Cerebellar nuclear complex (tissue), 1 donor: ENCODE results near the gene PNPLA6.
"Not testable (repeated sequence)": the region's sequence is repeated elsewhere in the genome, so short reads cannot be mapped to it uniquely, and the experiment has no call there.

Experiments
- DNase-seq, 2 experiments: peaks; one replicate each; lab custom pipeline; 2025; lab: John Stamatoyannopoulos, UW

PNPLA6 gene

DNA sequence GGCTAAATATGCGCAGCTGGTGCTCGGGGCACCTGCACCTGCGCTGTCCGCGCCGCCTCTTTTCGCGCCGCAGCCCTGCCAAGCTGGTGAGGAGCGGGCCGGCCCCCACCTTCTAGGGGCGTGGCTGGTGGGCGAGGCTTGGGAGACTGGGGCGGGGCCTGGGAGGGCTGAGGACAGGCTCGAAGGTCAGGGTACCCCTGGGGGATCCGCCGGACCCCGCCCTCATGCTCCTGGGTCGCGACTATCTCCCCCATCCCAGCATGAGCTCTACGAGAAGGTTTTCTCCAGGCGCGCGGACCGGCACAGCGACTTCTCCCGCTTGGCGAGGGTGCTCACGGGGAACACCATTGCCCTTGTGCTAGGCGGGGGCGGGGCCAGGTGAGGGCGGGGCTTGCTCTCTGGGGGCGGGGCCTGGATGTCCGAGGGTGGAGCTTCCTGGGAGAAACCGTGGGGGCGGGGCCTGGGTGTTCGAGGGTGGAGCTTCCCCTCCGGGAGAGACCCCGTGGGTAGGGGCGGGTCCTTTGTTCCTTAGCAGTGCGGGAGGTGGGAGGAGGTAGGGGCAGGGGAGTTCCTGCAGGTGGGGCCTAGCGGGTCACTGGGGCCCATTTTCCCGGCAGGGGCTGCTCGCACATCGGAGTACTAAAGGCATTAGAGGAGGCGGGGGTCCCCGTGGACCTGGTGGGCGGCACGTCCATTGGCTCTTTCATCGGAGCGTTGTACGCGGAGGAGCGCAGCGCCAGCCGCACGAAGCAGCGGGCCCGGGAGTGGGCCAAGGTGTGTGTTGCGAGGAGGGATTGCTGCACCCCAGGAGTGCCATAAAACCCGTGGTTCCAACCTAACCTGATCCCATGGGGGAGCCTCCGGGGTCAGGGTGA lies 19.7 kb downstream of the PNPLA6 start:
- DNase-seq: no peak

DNA sequence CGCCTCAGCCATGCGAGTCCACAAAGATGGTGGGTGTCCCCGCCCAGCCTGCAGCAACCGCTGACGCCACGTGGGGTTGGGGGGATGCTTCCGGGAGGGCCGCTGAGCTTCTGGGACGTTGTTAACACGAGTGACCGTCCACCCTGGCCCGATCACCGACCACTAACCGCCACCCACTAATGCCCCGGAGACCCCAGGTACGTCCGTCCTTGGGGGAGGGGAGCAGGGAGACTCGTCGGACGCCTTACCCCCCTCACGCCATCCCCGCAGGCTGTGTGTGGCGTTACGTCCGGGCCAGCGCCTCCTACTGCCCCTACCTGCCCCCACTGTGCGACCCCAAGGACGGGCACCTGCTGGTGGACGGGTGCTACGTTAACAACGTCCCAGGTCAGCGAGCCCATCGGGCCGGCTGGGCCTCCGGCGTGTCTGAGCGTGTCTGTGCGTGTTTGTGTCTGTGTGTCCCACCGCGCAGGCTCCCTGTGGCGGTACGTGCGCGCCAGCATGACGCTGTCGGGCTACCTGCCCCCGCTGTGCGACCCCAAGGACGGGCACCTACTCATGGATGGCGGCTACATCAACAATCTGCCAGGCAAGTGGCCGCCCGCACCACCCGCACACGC lies 21.3 kb downstream of the PNPLA6 start:
- no peak for DNase-seq

DNA sequence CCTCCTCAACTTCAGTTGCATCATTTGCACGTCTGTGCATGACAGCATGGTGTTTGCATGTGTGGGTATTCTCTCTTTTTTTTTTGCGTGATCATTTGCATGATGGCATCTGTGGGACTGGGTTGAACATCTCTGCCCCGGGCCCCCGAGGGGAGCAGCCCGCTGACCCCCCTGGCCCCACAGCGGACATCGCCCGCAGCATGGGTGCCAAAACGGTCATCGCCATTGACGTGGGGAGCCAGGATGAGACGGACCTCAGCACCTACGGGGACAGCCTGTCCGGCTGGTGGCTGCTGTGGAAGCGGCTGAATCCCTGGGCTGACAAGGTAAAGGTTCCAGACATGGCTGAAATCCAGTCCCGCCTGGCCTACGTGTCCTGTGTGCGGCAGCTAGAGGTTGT lies 23.1 kb downstream of the PNPLA6 start:
- DNase-seq: no peak

DNA sequence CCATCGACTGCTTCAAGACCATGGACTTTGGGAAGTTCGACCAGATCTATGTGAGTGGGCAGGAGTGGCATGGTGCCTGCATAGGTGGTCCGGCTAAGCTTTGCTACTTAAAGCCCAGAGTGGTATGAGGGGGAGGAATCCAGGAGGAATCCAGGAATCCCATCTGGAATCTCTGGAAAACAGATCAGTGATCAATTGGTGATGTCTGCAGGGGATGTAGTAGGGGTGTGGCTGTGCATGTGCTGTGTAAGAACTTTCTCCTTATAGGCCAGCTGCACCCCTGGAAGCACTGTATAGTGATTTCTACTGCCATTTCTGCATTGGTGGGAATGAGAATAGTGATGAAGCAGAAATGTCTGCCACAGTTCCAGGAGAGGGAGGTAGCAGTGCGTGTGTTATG lies 23.6 kb downstream of the PNPLA6 start:
- no peak for DNase-seq

DNA sequence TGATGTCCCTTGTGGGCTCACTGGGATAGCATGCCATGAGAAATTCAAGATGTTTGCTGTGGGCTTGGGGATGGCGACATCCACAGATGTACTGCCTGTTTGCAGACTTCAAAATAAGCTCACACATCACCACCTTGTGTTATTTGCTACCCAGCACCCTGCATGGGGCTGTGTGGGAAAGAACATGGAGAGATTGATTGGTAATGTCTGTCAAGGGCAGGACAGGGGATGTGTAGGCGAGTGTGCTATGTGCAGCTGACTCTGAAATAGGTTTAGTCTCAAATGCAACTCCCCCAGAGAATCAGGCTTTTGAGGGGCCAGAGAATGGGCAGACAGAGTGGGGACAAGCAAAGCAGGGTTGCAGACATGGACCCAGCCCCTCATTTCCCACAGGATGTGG lies 24.7 kb downstream of the PNPLA6 start:
- DNase-seq: no peak

DNA sequence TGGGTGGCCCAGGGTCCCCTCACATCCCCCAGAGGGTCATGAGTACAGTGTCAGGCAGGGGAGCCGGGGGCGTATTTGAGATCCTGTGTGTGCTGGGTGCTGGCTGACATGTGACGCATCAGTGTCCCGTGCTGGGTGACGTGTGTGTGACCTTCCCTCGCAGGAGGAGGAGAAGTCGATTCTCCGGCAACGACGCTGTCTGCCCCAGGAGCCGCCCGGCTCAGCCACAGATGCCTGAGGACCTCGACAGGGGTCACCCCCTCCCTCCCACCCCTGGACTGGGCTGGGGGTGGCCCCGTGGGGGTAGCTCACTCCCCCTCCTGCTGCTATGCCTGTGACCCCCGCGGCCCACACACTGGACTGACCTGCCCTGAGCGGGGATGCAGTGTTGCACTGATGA lies 25.8 kb downstream of the PNPLA6 start:
- no peak for DNase-seq

DNA sequence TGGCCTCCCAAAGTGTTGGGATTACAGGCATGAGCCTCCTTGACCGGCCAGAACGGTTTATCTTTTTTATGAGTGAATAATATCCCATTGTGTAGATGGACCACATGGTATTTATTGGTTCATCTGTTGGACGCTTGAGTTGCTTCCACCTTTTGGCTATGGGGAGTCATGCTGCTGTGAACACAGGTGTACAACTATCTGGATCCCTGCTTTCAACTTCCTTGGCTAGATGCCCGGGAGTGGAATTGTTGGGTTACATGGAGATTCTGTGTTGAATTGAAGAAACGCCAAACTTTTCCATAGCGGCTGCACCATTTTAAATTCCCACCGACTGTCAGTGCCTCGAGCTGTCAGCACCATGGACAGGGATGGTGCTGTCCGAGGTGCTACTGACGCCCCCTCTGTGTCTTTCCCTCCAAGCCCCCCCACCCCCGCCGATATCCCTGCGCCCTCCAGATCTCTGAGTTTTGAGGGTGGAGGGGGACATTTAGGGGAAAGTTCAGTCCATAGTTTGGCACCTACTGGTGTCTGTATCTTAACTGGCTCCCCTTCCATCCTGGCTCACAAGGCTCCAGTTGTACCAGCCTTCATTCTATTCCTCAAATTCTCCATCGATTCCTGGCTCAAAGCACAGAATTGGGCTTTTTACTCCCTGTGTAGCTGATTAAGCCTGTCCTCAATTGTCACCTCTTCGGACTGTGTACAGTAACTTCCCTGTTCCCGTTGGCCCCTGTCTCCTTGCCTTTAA lies 27.3 kb downstream of the PNPLA6 start:
- no peak for DNase-seq

DNA sequence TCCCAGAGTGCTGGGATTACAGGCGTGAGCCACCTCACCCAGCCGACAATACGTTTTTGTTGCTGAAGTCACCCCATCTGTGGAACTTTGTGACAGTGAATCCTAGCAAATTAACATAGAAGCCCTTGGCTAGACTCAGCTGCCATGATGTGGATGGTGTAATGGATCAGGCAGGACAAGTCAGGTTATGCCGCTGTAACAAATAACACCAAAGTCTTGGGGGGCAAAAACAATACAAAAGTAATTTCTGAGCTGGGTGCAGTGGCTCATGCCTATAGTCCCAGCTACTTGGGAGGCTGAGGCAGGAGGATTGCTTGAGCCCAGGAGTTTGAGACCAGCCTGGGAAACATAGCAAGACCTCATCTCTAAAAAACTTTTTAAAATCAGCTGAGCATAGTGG lies 29.3 kb downstream of the PNPLA6 start:
- DNase-seq: no peak

DNA sequence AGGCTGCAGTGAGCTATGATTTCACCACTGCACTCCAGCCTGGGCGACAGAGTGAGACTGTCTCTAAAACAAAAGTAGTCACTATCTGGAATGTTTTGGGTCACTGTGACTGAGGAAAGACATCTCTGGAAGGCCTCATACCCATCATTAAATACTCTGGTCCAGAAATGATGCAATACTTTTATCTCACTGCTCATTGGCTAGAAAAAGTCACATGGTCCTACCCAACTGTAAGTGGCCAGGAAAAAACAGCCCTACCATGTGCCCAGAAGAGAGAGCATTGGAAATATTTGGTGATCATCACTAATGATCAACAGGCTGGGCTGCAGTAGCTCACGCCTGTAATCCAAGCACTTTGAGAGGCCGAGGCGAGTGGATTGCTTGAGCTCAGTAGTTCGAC lies 29.8 kb downstream of the PNPLA6 start:
- no peak for DNase-seq

DNA sequence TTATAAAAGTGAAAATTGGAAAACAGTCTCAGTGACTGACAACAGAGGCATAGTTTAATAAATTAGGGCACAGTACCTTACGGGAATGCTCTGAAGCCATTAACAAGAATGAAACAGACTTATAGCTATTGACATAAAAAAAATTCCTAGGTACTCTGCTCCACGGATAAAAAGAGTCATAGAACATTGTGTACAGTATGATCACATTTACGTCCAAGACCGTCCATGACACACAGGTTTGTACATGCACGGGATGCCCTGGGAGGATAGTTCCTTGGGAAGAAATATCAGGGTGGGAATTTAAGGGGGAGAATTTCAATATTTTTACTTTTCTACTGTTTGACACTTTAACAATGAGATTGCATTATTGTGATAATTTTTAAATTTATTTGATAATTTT lies 35.2 kb downstream of the PNPLA6 start:
- no peak for DNase-seq

DNA sequence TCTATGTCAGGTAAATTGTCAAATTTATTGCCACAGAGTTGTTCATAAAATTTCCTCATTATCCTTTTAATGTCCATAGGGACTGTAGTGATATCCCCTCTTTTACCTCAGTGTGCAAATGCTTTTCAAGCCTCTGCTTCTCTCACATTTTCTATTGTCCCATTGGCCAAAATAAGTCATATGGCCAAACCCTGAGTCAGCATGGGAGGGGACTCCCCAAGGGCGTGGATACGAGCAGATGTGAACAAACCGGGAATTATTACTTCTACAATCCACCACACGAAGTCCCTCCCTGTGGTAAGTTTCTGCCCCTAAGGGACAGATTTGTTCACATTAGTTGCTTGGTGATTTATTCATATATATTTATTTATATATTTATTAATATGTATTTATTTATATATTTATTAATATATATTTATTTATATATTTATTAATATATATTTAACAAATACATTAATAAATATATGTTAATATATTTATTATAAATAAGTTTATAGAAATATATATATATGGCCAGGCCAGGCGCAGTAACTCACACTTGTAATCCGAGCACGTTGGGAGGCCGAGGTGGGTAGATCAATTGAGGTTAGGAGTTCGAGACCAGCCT lies 40.0 kb downstream of the PNPLA6 start:
- no peak for DNase-seq

DNA sequence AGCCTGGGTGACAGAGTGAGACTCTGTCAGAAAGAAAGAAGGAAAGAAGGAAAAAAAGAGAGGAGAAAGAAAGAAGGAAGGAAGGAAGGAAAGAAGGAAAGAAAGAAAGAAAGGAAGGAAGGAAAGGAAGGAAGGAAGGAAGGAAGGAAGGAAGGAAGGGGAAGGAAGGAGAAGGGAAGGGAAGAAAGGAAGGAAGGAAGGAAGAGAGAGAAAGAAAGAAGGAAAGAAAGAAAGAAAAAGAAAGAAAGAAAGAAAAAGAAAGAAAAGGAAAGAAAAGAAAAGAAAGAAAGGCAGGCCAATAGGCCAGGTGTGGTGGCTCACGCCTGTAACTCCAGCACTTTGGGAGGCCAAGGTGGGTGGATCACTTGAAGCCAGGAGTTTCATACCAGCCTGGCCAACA lies 41.9 kb downstream of the PNPLA6 start:
- DNase-seq: not testable (repeated sequence)

DNA sequence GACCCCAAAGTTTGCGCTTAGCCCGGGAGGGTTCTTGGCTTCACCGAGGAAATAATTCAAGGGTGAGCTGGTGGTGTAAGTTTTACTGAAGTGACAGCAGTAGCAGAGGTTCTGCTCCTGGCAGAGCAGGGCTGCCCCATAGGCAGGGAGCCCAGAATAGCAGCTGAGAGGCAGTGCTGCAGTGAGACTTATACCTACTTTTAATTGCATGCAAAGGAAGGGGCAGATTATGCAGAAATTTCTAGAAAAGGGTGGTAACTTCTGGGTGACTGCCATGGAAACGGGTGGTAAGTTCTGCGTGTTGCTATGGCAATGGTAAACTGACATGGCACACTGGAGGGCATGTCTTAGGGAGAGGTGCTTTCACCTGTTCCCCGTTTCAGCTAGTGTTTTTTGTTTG lies 42.6 kb downstream of the PNPLA6 start:
- DNase-seq: no peak

DNA sequence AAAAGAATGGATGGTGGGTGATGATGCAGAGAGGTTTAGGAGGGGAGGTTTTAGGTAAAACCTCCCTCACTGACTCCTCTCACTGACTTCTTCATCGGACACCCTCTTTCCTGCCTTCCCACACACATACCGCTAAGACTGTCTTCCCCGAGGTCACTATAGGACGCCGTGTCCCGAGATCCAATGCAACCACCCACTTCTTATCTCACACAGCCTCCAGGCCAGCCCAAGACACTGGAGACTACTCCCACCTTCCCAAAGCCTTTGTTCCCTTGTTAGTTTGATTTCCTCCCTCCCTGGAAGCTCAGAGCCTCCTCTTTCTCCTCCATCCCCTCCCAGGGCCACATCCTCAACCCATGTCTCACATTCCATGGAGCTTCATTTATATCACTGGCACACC lies 43.7 kb downstream of the PNPLA6 start:
- DNase-seq: no peak

DNA sequence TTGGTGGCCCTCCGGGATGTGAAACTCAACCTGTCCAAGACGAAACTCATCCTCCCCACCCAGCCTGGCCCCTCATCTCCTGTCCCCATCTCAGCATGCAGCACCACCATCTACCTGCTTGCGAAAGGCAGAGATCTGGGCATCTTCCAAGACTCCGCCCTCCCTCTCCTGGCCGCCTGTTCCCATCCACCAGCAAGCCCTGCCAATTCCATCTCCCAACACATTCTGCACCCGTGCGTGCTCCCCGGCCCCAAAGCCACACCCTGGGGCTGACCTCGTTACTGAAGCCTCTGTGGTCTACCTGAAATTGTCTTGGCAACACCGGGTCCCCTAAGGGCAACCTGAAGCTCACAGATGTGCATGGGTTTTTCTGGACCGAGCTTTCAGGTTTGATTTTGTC lies 46.9 kb downstream of the PNPLA6 start:
- DNase-seq: no peak

DNA sequence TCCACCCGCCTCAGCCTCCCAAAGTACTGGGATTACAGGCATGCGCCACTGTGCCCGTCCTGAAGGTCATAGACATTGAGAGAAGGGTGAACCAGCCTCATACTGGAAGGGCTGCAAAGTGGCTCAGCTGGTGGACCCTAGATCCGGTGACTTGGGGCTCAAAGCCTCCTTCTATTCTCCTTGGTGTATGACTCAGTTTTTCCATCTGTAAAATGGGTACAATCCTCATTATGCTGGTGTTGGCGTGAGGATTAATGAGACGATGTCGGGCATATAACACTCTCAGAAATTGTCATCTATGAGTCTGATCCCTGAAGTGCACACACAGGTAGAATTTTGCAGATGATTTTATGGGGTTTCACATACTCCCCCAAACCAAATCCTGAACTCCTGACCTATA lies 54.3 kb downstream of the PNPLA6 start:
- DNase-seq: no peak

DNA sequence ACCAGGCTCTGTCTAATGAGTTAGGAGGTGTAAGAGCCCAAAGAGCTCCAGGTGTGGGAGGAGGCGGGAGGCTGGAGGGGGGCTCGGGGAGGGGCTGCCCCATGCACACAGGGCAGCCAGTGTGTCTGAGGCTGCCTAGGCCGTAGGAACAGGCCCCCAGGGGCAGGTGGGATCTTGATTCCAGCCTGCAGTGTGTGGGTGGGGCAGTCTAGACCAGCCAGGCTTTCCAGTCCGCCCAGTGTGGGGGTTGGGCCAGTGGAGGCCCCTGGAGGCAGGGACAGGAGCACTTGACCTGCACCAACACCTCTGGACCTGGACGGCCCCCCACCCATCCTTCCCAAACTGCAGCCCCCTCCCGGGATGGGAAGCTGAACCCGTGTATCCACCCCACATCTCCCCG lies 54.7 kb downstream of the PNPLA6 start:
- no peak for DNase-seq

DNA sequence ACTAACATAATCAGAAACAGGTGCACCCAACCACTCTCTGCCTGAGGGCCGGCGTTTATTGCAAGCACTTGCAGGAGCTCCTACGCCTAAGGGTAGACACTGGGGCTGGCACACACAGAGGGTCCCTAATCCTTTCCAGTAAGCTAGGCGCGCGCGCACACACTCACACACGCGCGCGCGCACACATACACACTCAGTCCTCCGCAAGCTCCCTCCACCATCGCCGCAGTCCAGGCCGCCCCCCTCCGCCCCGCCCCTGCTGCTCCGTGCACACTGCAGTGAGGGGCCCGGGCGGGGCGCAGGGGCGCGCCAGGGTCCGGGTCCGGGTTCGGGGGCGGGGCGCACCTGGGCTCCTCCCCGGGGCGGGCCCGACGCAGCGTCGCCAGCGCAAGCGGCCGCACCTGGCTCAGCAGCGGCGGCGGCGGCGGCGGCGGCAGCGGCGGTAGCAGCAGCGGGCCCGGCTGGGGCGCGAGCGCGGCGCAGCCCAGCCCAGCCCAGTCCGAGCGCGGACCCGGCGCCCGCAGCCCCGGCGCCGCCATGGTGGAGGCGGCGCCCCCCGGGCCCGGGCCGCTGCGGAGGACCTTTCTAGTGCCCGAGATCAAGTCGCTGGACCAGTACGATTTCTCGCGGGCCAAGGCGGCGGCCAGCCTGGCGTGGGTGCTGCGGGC lies 60.1 kb downstream of the PNPLA6 start, which contains the start of gene CAMSAP3:
Gene CAMSAP3, plus strand, starts transcription at position 398 of the 668 bp plus-strand sequence. Its CDS starts 140 bp downstream, at position 538.
- DNase-seq: no peak

DNA sequence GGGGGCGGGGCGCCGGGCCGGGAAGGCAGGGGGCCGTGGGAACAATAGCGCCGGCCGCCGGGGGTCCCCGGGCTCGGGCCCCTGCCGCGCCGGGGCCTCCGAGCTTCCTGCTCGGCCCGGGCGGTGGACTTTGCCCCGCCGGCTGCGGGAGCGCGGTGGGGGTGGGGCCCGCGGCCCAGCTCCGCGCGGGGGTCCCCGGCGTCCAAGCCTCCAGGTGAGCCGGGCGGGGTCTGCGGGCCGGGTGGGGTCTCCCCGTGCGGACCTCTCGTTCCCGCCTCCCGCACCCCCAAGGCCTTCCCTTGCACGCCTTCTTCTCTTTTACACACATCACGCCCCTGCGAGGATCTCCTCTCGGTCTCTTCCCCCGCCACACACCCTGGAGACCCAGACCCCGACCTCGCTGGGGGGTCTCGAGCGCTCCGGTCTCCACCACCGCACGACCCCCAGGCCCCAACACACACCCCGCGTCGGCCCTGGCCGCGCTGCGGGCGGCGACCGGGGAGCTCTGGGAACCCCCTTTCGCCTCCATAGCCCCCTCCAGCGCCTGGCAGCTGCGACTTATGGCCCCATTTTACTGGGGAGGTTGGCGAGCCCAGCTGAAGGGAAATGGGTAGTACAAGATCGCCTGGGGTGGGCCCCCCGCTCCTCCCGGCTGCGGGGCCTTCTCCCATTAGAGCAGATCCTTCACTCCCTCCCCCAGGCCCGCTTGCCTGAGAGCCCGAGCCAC lies 60.9 kb downstream of the PNPLA6 start:
- DNase-seq: no peak

DNA sequence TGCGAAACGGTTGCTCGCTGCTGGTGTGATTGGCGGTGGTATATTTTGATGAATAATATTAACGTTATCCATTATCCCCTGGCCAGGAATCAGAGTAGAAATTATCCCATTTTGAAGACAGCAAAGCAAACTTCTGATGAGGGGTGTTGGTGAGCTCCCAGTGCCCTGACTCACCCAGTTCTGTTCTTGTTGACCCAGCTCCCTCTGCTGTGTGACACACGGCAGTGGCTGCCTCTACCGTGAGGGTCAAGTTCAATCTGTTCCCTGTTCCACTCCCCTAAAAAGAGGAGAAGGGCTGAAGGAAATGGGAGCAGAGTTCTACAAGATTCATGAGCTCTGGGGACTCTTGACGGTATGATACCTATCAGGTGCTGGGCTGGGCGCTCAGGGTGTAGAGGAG lies 62.2 kb downstream of the PNPLA6 start:
- DNase-seq: no peak

DNA sequence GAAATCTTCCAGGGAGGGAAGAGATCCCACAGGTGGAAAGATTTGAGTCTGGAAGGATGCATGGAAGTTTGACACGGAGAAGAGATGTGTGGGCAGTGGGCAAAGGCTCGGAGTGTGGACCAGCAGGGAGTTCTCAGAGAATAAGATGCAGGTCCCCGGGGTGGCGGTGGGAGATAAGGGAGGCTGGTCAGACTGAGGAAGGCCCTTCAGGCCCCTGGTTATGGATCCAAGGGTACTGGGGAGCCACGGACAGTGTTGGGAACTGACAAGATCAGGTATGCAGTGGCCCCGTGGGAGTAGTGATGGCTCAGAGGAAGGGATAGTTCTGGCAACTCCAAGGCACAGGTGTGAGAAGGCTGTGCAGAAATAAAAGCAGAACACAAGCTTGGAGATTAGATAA lies 62.7 kb downstream of the PNPLA6 start:
- DNase-seq: no peak
